ENCODE data around the gene KCNA5. TPM values are rescaled to one million over a fixed set of nuclear protein-coding genes. Genes with fewer than 3 reads are reported as not detected.

Gene KCNA5
- total and polyA plus RNA-seq, 10 donors: 0.23 to 1.1 (median 0.58) TPM

DNA sequence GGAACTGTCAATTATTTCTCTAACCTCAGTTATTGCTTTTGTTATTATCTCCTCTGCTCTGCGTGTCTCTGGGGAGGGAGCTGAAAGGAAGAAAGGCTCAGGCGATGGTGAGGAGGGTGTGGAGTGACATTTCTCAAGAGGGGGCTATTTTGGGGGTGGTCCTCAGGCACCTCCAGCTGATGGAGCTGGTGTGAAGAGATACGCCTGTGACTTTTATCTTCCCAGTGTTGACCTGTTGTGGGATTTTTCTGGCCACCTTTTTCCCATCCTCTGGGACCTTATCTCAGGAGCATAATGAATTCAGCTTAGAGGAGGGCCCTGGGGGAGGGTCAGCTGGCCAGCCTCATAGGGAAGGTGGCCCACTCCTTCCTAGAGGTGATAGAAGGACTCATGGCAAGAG is 26.4 kb downstream of the KCNA5 start:
- no peak overlapping the region for H3K4me3 ChIP-seq
- DNase-seq: no peak
- H3K4me1 ChIP-seq: no peaks in the 10 kb centered on the region
- no peaks in the 10 kb centered on the region for H3K9me3 ChIP-seq
- H3K27ac ChIP-seq: no peak overlapping the region
- intact Hi-C loops (cut with DNase I; ENCODE audit: low total_unique reads): no loop called here
- peaks cover 0 to 4% (median 0%) of the 10 kb centered on the region in 7 donors for H3K27me3 ChIP-seq (replicated peaks in 1 of 7)
- TF ChIP-seq POLR2A (IDR thresholded peaks at IDR 0.05): no peak
- no peak for TF ChIP-seq POLR2AphosphoS5 (IDR thresholded peaks at IDR 0.05)
- TF ChIP-seq, protein P1, sequence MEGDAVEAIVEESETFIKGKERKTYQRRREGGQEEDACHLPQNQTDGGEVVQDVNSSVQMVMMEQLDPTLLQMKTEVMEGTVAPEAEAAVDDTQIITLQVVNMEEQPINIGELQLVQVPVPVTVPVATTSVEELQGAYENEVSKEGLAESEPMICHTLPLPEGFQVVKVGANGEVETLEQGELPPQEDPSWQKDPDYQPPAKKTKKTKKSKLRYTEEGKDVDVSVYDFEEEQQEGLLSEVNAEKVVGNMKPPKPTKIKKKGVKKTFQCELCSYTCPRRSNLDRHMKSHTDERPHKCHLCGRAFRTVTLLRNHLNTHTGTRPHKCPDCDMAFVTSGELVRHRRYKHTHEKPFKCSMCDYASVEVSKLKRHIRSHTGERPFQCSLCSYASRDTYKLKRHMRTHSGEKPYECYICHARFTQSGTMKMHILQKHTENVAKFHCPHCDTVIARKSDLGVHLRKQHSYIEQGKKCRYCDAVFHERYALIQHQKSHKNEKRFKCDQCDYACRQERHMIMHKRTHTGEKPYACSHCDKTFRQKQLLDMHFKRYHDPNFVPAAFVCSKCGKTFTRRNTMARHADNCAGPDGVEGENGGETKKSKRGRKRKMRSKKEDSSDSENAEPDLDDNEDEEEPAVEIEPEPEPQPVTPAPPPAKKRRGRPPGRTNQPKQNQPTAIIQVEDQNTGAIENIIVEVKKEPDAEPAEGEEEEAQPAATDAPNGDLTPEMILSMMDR (IDR thresholded peaks at IDR 0.05 in 8 of 11, conservative IDR thresholded peaks at IDR 0.05 in 3 of 11): no peak
- 60 to 84% (median 78%) methylated on average over 3 of the region's 3 CpGs for WGBS, 5 donors
- no peaks in the 10 kb centered on the region for H3K36me3 ChIP-seq

DNA sequence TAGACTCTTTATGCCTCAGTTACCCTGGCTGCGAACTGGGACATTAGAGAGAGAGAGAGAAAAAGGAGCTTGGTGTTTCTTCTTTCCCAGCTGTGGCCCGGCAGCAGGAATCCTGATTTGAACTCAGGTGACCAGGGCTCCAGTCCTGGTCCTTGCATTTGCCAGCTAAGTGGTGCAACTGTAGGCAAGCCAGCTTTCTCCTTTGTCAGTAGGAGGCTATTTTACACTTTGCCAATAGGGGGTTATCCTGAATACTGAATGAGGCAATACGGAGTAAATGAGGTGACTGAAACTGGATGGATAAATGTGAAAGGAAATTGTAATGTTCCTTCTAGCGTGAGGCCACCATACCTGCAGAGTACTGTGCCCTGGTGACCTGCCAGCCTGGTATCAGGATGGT is 27.8 kb downstream of the KCNA5 start:
- no peak for TF ChIP-seq POLR2A (IDR thresholded peaks at IDR 0.05)
- no peak for TF ChIP-seq POLR2AphosphoS5 (IDR thresholded peaks at IDR 0.05)
- TF ChIP-seq, protein P1 (IDR thresholded peaks at IDR 0.05 in 8 of 11, conservative IDR thresholded peaks at IDR 0.05 in 3 of 11): no peak
- intact Hi-C loops (cut with DNase I; ENCODE audit: low total_unique reads): no loop called here
- H3K9me3 ChIP-seq: no peaks in the 10 kb centered on the region
- H3K36me3 ChIP-seq: no peaks in the 10 kb centered on the region
- peaks cover 0 to 4% (median 0%) of the 10 kb centered on the region in 7 donors for H3K27me3 ChIP-seq (replicated peaks in 1 of 7)
- no peaks in the 10 kb centered on the region for H3K4me1 ChIP-seq
- H3K4me3 ChIP-seq: no peak overlapping the region
- no peak overlapping the region for H3K27ac ChIP-seq
- WGBS, 5 donors: 78 to 93% (median 90%) methylated on average over 4 of the region's 4 CpGs
- no peak for DNase-seq

DNA sequence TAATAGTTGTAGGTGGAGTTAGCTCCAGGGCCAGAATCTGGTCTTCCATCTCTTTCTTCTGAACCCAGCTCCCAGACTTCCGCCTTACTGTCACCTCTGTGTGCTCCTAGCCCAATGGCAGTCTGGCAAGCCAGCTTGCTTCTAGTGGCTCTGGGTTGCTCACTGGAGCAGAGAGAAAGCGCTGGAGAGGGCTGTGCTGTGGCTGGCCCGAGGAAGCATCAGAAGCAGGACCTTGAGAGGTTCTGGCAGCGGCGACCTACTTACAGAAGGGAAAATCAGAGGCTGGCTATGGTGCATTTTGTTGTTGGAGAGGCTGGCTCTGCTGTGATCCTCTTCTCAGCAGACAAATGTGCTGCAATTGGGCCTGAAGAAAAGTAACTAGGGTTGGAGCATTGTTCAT is 28.6 kb downstream of the KCNA5 start:
- DNase-seq: no peak
- H3K36me3 ChIP-seq: no peaks in the 10 kb centered on the region
- no peaks in the 10 kb centered on the region for H3K9me3 ChIP-seq
- 73 to 94% (median 81%) methylated on average over 5 of the region's 5 CpGs for WGBS, 5 donors
- H3K27me3 ChIP-seq (replicated peaks in 1 of 7): peaks cover 0 to 4% (median 0%) of the 10 kb centered on the region in 7 donors
- no peak overlapping the region for H3K4me3 ChIP-seq
- intact Hi-C loops (cut with DNase I; ENCODE audit: low total_unique reads): no loop called here
- TF ChIP-seq, protein P1 (IDR thresholded peaks at IDR 0.05 in 8 of 11, conservative IDR thresholded peaks at IDR 0.05 in 3 of 11): no peak
- TF ChIP-seq POLR2A (IDR thresholded peaks at IDR 0.05) (no peak), POLR2AphosphoS5 (IDR thresholded peaks at IDR 0.05) (no peak)
- H3K4me1 ChIP-seq: no peaks in the 10 kb centered on the region
- H3K27ac ChIP-seq: no peak overlapping the region

DNA sequence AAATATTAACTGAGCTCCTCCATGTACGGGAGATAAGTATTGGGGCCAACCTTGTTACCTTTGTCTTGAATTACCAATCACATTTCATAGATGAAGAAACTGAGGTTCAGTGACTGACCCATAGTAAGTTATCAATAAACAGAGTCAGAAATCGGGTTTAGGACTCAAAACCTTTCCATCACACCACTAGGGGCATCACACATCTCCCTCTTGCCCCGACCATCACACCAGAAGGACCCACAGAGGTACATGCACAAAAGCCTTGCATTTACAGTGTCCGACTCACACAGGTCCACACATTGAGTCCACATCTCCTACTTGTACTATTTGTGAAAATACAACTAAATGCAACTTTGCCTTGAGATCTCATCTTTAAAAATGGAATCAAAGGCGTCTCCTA is 29.4 kb downstream of the KCNA5 start:
- peaks cover 0 to 8% (median 0%) of the 10 kb centered on the region in 7 donors for H3K27me3 ChIP-seq (replicated peaks in 1 of 7)
- H3K9me3 ChIP-seq: no peaks in the 10 kb centered on the region
- no peak overlapping the region for H3K4me3 ChIP-seq
- no peaks in the 10 kb centered on the region for H3K36me3 ChIP-seq
- H3K27ac ChIP-seq: no peak overlapping the region
- intact Hi-C loops (cut with DNase I; ENCODE audit: low total_unique reads): no loop called here
- no peak for DNase-seq
- no peak for TF ChIP-seq POLR2A (IDR thresholded peaks at IDR 0.05)
- TF ChIP-seq POLR2AphosphoS5 (IDR thresholded peaks at IDR 0.05): no peak
- TF ChIP-seq, protein P1 (IDR thresholded peaks at IDR 0.05 in 8 of 11, conservative IDR thresholded peaks at IDR 0.05 in 3 of 11): no peak
- WGBS, 5 donors: 79 to 91% (median 82%) methylated on average over 5 of the region's 5 CpGs
- H3K4me1 ChIP-seq: no peaks in the 10 kb centered on the region

Data from spleen (tissue), 11 donors.